ENCODE measurements around the gene SLC66A2. TPM values are rescaled to one million over a fixed set of nuclear protein-coding genes. Genes with fewer than 3 reads are reported as not detected.
A peak's percentile ranks its signal among the peaks of the same experiment; 100 is the strongest.

The SLC66A2 gene
- total and polyA plus RNA-seq, 12 donors = 21.4 to 32.3 (median 25.6) TPM

- no peaks in the 10 kb centered on the region for H3K36me3 ChIP-seq
- peaks cover 0 to 28% (median 0%) of the 10 kb centered on the region in 11 donors for H3K9me3 ChIP-seq
- 86 to 91% methylated on average over 29 of the region's 29 CpGs for whole genome bisulfite sequencing, 2 donors
- H3K4me3 ChIP-seq = no peak overlapping the region
- H3K27ac ChIP-seq = no peak overlapping the region
- intact Hi-C loops (cut with DNase I) = no loop called here
- DNase-seq (no peak), ATAC-seq (no peak)
- H3K4me1 ChIP-seq = no peaks in the 10 kb centered on the region
- TF ChIP-seq CTCF (IDR thresholded peaks at IDR 0.05) = no peak
- H3K27me3 ChIP-seq = peaks cover 0 to 6% (median 0%) of the 10 kb centered on the region in 7 donors
Observed at GRCh38 chr18:79884294-79884962, 67.0 kb downstream of the SLC66A2 start.

- WGBS, 2 donors = 91 to 92% methylated on average over 31 of the region's 31 CpGs
- intact Hi-C loops (cut with DNase I) = no loop called here
Observed at GRCh38 chr18:79883461-79884293, 67.8 kb downstream of the SLC66A2 start.

GRCh38 chr18:79882522-79883241 lies 68.8 kb downstream of the SLC66A2 start:
- no peak for TF ChIP-seq CTCF (IDR thresholded peaks at IDR 0.05)
- ATAC-seq = peak in 1 of 8 donors; percentile 28
- DNase-seq = no peak
- 95 to 96% methylated on average over 68 of the region's 68 CpGs for WGBS, 2 donors
- Histone ChIP-seq H3K27me3 (peaks cover 0 to 6% (median 0%) of the 10 kb centered on the region in 7 donors), H3K27ac (no peak overlapping the region), H3K36me3 (no peaks in the 10 kb centered on the region), H3K4me3 (no peak overlapping the region), H3K9me3 (peaks cover 0 to 19% (median 0%) of the 10 kb centered on the region in 11 donors), H3K4me1 (no peaks in the 10 kb centered on the region)
- intact Hi-C loops (cut with DNase I) = no loop called here

More at GRCh38 chr18:79883461-79884293, 67.8 kb downstream of the SLC66A2 start:
- Histone ChIP-seq H3K36me3 (no peaks in the 10 kb centered on the region), H3K27ac (no peak overlapping the region), H3K9me3 (peaks cover 0 to 28% (median 0%) of the 10 kb centered on the region in 11 donors), H3K4me1 (no peaks in the 10 kb centered on the region), H3K27me3 (peaks cover 0 to 6% (median 0%) of the 10 kb centered on the region in 7 donors), H3K4me3 (no peak overlapping the region)
- TF ChIP-seq CTCF (IDR thresholded peaks at IDR 0.05) = no peak
- ATAC-seq (peak in 1 of 8 donors; percentile 47), DNase-seq (no peak)

- peaks cover 0 to 13% (median 0%) of the 10 kb centered on the region in 11 donors for H3K9me3 ChIP-seq
- H3K36me3 ChIP-seq = no peaks in the 10 kb centered on the region
- no peak for TF ChIP-seq CTCF (IDR thresholded peaks at IDR 0.05)
- intact Hi-C loops (cut with DNase I) = no loop called here
- peaks cover 0 to 9% (median 1%) of the 10 kb centered on the region in 7 donors for H3K27me3 ChIP-seq
- no peak overlapping the region for H3K27ac ChIP-seq
- H3K4me3 ChIP-seq = no peak overlapping the region
- no peaks in the 10 kb centered on the region for H3K4me1 ChIP-seq
- WGBS, 2 donors = 85 to 88% methylated on average over 11 of the region's 11 CpGs
- ATAC-seq = no peak
- DNase-seq = no peak
Observed at GRCh38 chr18:79881695-79882094, 69.8 kb downstream of the SLC66A2 start.
